Hepatocyte (in vitro differentiated cells): Measurements from ENCODE around the gene ALG6. TPM values are rescaled to one million over a fixed set of nuclear protein-coding genes. Genes with fewer than 3 reads are reported as not detected.
"Not testable (repeated sequence)": the region's sequence is repeated elsewhere in the genome, so short reads cannot be mapped to it uniquely, and the experiment has no call there.

ENCODE experiments used
- DNase-seq: peaks from one replicate; pipeline ENCODE4 v3.0.0-alpha.2; 2016; ENCODE audit warnings: low spot score
- H2AFZ ChIP-seq: fragments of 200-600 bp; sonication (generic); 2 replicates; pipeline ENCODE4 v1.6.0; 2016; ENCODE audit warnings: antibody characterized with exemption, mild to moderate bottlenecking
- H3K27ac ChIP-seq: fragments of 200-600 bp; sonication (generic); 2 replicates; pipeline ENCODE4 v1.5.1; 2016; ENCODE audit warnings: mild to moderate bottlenecking
- H3K27me3 ChIP-seq: fragments of 200-600 bp; sonication (generic); 2 replicates; pipeline ENCODE4 v1.6.1; 2016
- H3K36me3 ChIP-seq: fragments of 200-600 bp; sonication (generic); replicated peaks from 2 replicates; pipeline ENCODE4 v1.5.1; 2016; ENCODE audit warnings: low read depth; ENCODE audit not compliant: insufficient read depth
- H3K4me1 ChIP-seq: fragments of 200-600 bp; sonication (generic); 2 replicates; pipeline ENCODE4 v1.5.1; 2016; ENCODE audit warnings: mild to moderate bottlenecking, moderate library complexity; ENCODE audit not compliant: insufficient read depth
- H3K4me2 ChIP-seq: fragments of 200-600 bp; sonication (generic); 2 replicates; pipeline ENCODE4 v1.6.0; 2016
- H3K4me3 ChIP-seq: fragments of 200-600 bp; sonication (generic); 2 replicates; pipeline ENCODE4 v1.5.1; 2016; ENCODE audit warnings: mild to moderate bottlenecking
- H3K79me2 ChIP-seq: fragments of 200-600 bp; sonication (generic); 2 replicates; pipeline ENCODE4 v1.6.0; 2017; ENCODE audit warnings: mild to moderate bottlenecking
- H3K9me2 ChIP-seq: fragments of 200-600 bp; sonication (generic); replicated peaks from 2 replicates; pipeline ENCODE4 v1.6.0; 2017; ENCODE audit warnings: mild to moderate bottlenecking; ENCODE audit not compliant: insufficient read depth
- H3K9me3 ChIP-seq: fragments of 200-600 bp; sonication (generic); 2 replicates; pipeline ENCODE4 v1.5.1; 2016; ENCODE audit warnings: low read depth, mild to moderate bottlenecking
- H4K20me1 ChIP-seq: fragments of 200-600 bp; sonication (generic); 2 replicates; pipeline ENCODE4 v1.6.0; 2016; ENCODE audit warnings: mild to moderate bottlenecking; ENCODE audit not compliant: insufficient read depth, poor library complexity, severe bottlenecking
- EZH2 ChIP-seq: fragments of 200-600 bp; sonication (generic); IDR thresholded peaks from 2 replicates; pipeline ENCODE4 v1.6.1; 2016; ENCODE audit warnings: antibody characterized with exemption, mild to moderate bottlenecking, borderline replicate concordance
- EZH2phosphoT487 ChIP-seq: fragments of 200-600 bp; sonication (generic); IDR thresholded peaks from one replicate; pipeline ENCODE4 v1.6.1; 2018; ENCODE audit warnings: antibody characterized with exemption, mild to moderate bottlenecking, low read depth, moderate library complexity; ENCODE audit not compliant: unreplicated experiment, severe bottlenecking
- WGBS: methylation state at CpG from one replicate; pipeline ENCODE4 v1.1.6; 2016; ENCODE audit warnings: low lambda C conversion rate; ENCODE audit errors: missing lambda C conversion rate; 5-methylcytosine and 5-hydroxymethylcytosine counted together
- polyA plus RNA-seq: library from polyadenylated mRNA; unstranded; fragments of >200 nt; fragmentation: Nextera tagmentation; extraction: Ambion mirVana; gene quantifications from 2 replicates; pipeline ENCODE4 v1.2.1, GENCODE V29; 2016
- total RNA-seq: library from RNA; depleted of rRNA; stranded (reverse); fragments of >200 nt; gene quantifications from 2 replicates; pipeline ENCODE4 v1.2.3, GENCODE V29; 2014
- TF ChIP-seq, protein P1 (sequence below): fragments of 200-600 bp; sonication (generic); IDR thresholded peaks from 2 replicates; pipeline ENCODE4 v1.5.1; 2016; ENCODE audit warnings: antibody characterized with exemption, mild to moderate bottlenecking; ENCODE audit not compliant: poor library complexity

The ALG6 gene
- total and polyA plus RNA-seq, 2 experiments from 2014 or later = 12.4 to 20.7 TPM

- TF ChIP-seq EZH2 (no peak), EZH2phosphoT487 (no peak)
- TF ChIP-seq, protein P1, sequence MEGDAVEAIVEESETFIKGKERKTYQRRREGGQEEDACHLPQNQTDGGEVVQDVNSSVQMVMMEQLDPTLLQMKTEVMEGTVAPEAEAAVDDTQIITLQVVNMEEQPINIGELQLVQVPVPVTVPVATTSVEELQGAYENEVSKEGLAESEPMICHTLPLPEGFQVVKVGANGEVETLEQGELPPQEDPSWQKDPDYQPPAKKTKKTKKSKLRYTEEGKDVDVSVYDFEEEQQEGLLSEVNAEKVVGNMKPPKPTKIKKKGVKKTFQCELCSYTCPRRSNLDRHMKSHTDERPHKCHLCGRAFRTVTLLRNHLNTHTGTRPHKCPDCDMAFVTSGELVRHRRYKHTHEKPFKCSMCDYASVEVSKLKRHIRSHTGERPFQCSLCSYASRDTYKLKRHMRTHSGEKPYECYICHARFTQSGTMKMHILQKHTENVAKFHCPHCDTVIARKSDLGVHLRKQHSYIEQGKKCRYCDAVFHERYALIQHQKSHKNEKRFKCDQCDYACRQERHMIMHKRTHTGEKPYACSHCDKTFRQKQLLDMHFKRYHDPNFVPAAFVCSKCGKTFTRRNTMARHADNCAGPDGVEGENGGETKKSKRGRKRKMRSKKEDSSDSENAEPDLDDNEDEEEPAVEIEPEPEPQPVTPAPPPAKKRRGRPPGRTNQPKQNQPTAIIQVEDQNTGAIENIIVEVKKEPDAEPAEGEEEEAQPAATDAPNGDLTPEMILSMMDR = no peak
- Histone ChIP-seq H3K27ac (no peak overlapping the region), H3K79me2 (no peaks in the 10 kb centered on the region), H3K27me3 (peaks cover 34% of the 10 kb centered on the region), H3K9me3 (no peaks in the 10 kb centered on the region), H3K36me3 (no peaks in the 10 kb centered on the region), H3K4me3 (no peak overlapping the region), H2AFZ (no peak overlapping the region), H3K4me2 (no peak overlapping the region), H4K20me1 (no peaks in the 10 kb centered on the region), H3K9me2 (no peaks in the 10 kb centered on the region), H3K4me1 (no peaks in the 10 kb centered on the region)
- 88% methylated on average over 2 of the region's 2 CpGs for WGBS
- no peak for DNase-seq
These were observed 14.7 kb upstream of the ALG6 start for GRCh38 chr1:63352736-63353135.

GRCh38 chr1:63356234-63356633, 11.2 kb upstream of the ALG6 start:
- not testable (repeated sequence) for DNase-seq, H4K20me1 ChIP-seq, H3K79me2 ChIP-seq, H3K4me3 ChIP-seq, H3K27ac ChIP-seq, H3K4me1 ChIP-seq, H3K4me2 ChIP-seq, H2AFZ ChIP-seq, H3K36me3 ChIP-seq, H3K9me2 ChIP-seq, H3K9me3 ChIP-seq
- 92% methylated on average over 2 of the region's 2 CpGs for WGBS
- H3K27me3 ChIP-seq = peaks cover 34% of the 10 kb centered on the region

DNA sequence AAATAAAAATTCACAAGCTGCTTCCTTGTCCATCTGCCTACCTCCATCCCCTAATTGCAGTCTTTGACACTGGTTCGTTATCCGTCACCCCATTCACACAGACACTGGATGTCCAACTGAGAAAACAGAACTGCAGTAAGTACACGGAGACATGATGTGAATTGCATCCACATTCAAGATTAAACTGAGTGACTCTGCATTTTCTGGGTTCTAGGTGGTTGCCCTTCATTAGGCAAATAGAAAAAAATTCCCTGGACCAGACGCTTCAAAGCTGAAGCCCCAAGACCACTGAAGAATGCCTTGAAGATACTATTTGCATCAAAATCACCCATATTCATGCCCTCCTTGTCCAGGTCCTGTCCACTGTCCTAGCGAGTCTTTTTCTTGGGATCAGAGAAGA, 7.9 kb upstream of the ALG6 start:
- Histone ChIP-seq H3K9me3 (no peaks in the 10 kb centered on the region), H3K9me2 (no peaks in the 10 kb centered on the region), H2AFZ (no peak overlapping the region), H3K27ac (no peak overlapping the region), H4K20me1 (no peaks in the 10 kb centered on the region), H3K36me3 (no peaks in the 10 kb centered on the region), H3K27me3 (peaks cover 7% of the 10 kb centered on the region), H3K4me2 (no peak overlapping the region), H3K4me1 (no peaks in the 10 kb centered on the region), H3K4me3 (no peak overlapping the region), H3K79me2 (no peaks in the 10 kb centered on the region)
- WGBS = 91% methylated on average over 5 of the region's 5 CpGs
- no peak for TF ChIP-seq EZH2
- TF ChIP-seq EZH2phosphoT487 = no peak
- TF ChIP-seq, protein P1 = no peak
- no peak for DNase-seq

- H3K4me3 ChIP-seq = no peak overlapping the region
- H3K36me3 ChIP-seq = no peaks in the 10 kb centered on the region
- TF ChIP-seq, protein P1 = no peak
- TF ChIP-seq EZH2 (no peak), EZH2phosphoT487 (no peak)
- no peak for DNase-seq
- H4K20me1 ChIP-seq = no peaks in the 10 kb centered on the region
- H3K4me2 ChIP-seq = no peak overlapping the region
- H3K27me3 ChIP-seq = no peaks in the 10 kb centered on the region
- no peaks in the 10 kb centered on the region for H3K9me2 ChIP-seq
- 54% methylated on average over 1 of the region's 1 CpG for WGBS
- no peaks in the 10 kb centered on the region for H3K79me2 ChIP-seq
- no peaks in the 10 kb centered on the region for H3K9me3 ChIP-seq
- H3K4me1 ChIP-seq = no peaks in the 10 kb centered on the region
- no peak overlapping the region for H2AFZ ChIP-seq
- H3K27ac ChIP-seq = no peak overlapping the region
These were observed 5.4 kb upstream of the ALG6 start for GRCh38 chr1:63362073-63362472.
